ENCODE data around the gene POC1A.

Gene POC1A

GRCh38 chr3:52088445-52089367 lies 65.5 kb downstream of the POC1A start:
- no peaks in the 10 kb centered on the region for H3K36me3 ChIP-seq (ENCODE audit: control insufficient read depth in 5 of 5, insufficient read depth in 5 of 5, low read length in 5 of 5)
- no peaks in the 10 kb centered on the region for H3K9me3 ChIP-seq (ENCODE audit: control insufficient read depth in 5 of 5, low read length in 5 of 5)
- H3K9ac ChIP-seq (ENCODE audit: low read length in 5 of 5) = no peak overlapping the region
- no peaks in the 10 kb centered on the region for H3K27me3 ChIP-seq (ENCODE audit: control insufficient read depth in 5 of 5, insufficient read depth in 4 of 5, low read length in 5 of 5)
- H3K4me1 ChIP-seq (ENCODE audit: control insufficient read depth in 5 of 5, insufficient read depth in 5 of 5, low read length in 5 of 5) = peaks cover 4 to 58% (median 43%) of the 10 kb centered on the region in 5 donors
- H3K27ac ChIP-seq (ENCODE audit: low read depth, low read length) = no peak overlapping the region
- H3K4me3 ChIP-seq (ENCODE audit: low read depth in 1 of 5, low read length in 5 of 5) = no peak overlapping the region

- Histone ChIP-seq H3K4me1 (ENCODE audit: control insufficient read depth in 5 of 5, insufficient read depth in 5 of 5, low read length in 5 of 5) (peaks cover 4 to 58% (median 43%) of the 10 kb centered on the region in 5 donors), H3K36me3 (ENCODE audit: control insufficient read depth in 5 of 5, insufficient read depth in 5 of 5, low read length in 5 of 5) (no peaks in the 10 kb centered on the region), H3K9ac (ENCODE audit: low read length in 5 of 5) (no peak overlapping the region), H3K27me3 (ENCODE audit: control insufficient read depth in 5 of 5, insufficient read depth in 4 of 5, low read length in 5 of 5) (no peaks in the 10 kb centered on the region), H3K4me3 (ENCODE audit: low read depth in 1 of 5, low read length in 5 of 5) (no peak overlapping the region), H3K27ac (ENCODE audit: low read depth, low read length) (no peak overlapping the region), H3K9me3 (ENCODE audit: control insufficient read depth in 5 of 5, low read length in 5 of 5) (no peaks in the 10 kb centered on the region)
Observed at GRCh38 chr3:52087731-52088130, 66.5 kb downstream of the POC1A start.

- H3K27ac ChIP-seq (ENCODE audit: low read depth, low read length) = no peak overlapping the region
- H3K9ac ChIP-seq (ENCODE audit: low read length in 5 of 5) = no peak overlapping the region
- H3K9me3 ChIP-seq (ENCODE audit: control insufficient read depth in 5 of 5, low read length in 5 of 5) = no peaks in the 10 kb centered on the region
- H3K4me3 ChIP-seq (ENCODE audit: low read depth in 1 of 5, low read length in 5 of 5) = no peak overlapping the region
- H3K27me3 ChIP-seq (ENCODE audit: control insufficient read depth in 5 of 5, insufficient read depth in 4 of 5, low read length in 5 of 5) = no peaks in the 10 kb centered on the region
- no peaks in the 10 kb centered on the region for H3K36me3 ChIP-seq (ENCODE audit: control insufficient read depth in 5 of 5, insufficient read depth in 5 of 5, low read length in 5 of 5)
- peaks cover 4 to 58% (median 43%) of the 10 kb centered on the region in 5 donors for H3K4me1 ChIP-seq (ENCODE audit: control insufficient read depth in 5 of 5, insufficient read depth in 5 of 5, low read length in 5 of 5)
Observed at GRCh38 chr3:52086976-52087663, 67.1 kb downstream of the POC1A start.

- H3K36me3 ChIP-seq (ENCODE audit: control insufficient read depth in 5 of 5, insufficient read depth in 5 of 5, low read length in 5 of 5) = no peaks in the 10 kb centered on the region
- no peak overlapping the region for H3K27ac ChIP-seq (ENCODE audit: low read depth, low read length)
- H3K27me3 ChIP-seq (ENCODE audit: control insufficient read depth in 5 of 5, insufficient read depth in 4 of 5, low read length in 5 of 5) = no peaks in the 10 kb centered on the region
- H3K4me3 ChIP-seq (ENCODE audit: low read depth in 1 of 5, low read length in 5 of 5) = no peak overlapping the region
- H3K4me1 ChIP-seq (ENCODE audit: control insufficient read depth in 5 of 5, insufficient read depth in 5 of 5, low read length in 5 of 5) = peaks cover 4 to 52% (median 38%) of the 10 kb centered on the region in 5 donors
- H3K9ac ChIP-seq (ENCODE audit: low read length in 5 of 5) = no peak overlapping the region
- no peaks in the 10 kb centered on the region for H3K9me3 ChIP-seq (ENCODE audit: control insufficient read depth in 5 of 5, low read length in 5 of 5)
Observed at GRCh38 chr3:52086461-52086860, 67.8 kb downstream of the POC1A start.

- Histone ChIP-seq H3K4me1 (ENCODE audit: control insufficient read depth in 5 of 5, insufficient read depth in 5 of 5, low read length in 5 of 5) (peaks cover 4 to 45% (median 31%) of the 10 kb centered on the region in 5 donors), H3K9me3 (ENCODE audit: control insufficient read depth in 5 of 5, low read length in 5 of 5) (no peaks in the 10 kb centered on the region), H3K4me3 (ENCODE audit: low read depth in 1 of 5, low read length in 5 of 5) (no peak overlapping the region), H3K27ac (ENCODE audit: low read depth, low read length) (no peak overlapping the region), H3K27me3 (ENCODE audit: control insufficient read depth in 5 of 5, insufficient read depth in 4 of 5, low read length in 5 of 5) (no peaks in the 10 kb centered on the region), H3K36me3 (ENCODE audit: control insufficient read depth in 5 of 5, insufficient read depth in 5 of 5, low read length in 5 of 5) (no peaks in the 10 kb centered on the region), H3K9ac (ENCODE audit: low read length in 5 of 5) (no peak overlapping the region)
Observed at GRCh38 chr3:52085681-52086282, 68.4 kb downstream of the POC1A start.

- peaks cover 0 to 38% (median 25%) of the 10 kb centered on the region in 5 donors for H3K4me1 ChIP-seq (ENCODE audit: control insufficient read depth in 5 of 5, insufficient read depth in 5 of 5, low read length in 5 of 5)
- H3K36me3 ChIP-seq (ENCODE audit: control insufficient read depth in 5 of 5, insufficient read depth in 5 of 5, low read length in 5 of 5) = no peaks in the 10 kb centered on the region
- H3K9ac ChIP-seq (ENCODE audit: low read length in 5 of 5) = no peak overlapping the region
- H3K4me3 ChIP-seq (ENCODE audit: low read depth in 1 of 5, low read length in 5 of 5) = no peak overlapping the region
- H3K9me3 ChIP-seq (ENCODE audit: control insufficient read depth in 5 of 5, low read length in 5 of 5) = no peaks in the 10 kb centered on the region
- no peaks in the 10 kb centered on the region for H3K27me3 ChIP-seq (ENCODE audit: control insufficient read depth in 5 of 5, insufficient read depth in 4 of 5, low read length in 5 of 5)
- H3K27ac ChIP-seq (ENCODE audit: low read depth, low read length) = no peak overlapping the region
Observed at GRCh38 chr3:52084954-52085680, 69.1 kb downstream of the POC1A start.

GRCh38 chr3:52084216-52084945 lies 69.8 kb downstream of the POC1A start:
- Histone ChIP-seq H3K4me1 (ENCODE audit: control insufficient read depth in 5 of 5, insufficient read depth in 5 of 5, low read length in 5 of 5) (peaks cover 0 to 31% (median 17%) of the 10 kb centered on the region in 5 donors), H3K9ac (ENCODE audit: low read length in 5 of 5) (no peak overlapping the region), H3K27me3 (ENCODE audit: control insufficient read depth in 5 of 5, insufficient read depth in 4 of 5, low read length in 5 of 5) (no peaks in the 10 kb centered on the region), H3K4me3 (ENCODE audit: low read depth in 1 of 5, low read length in 5 of 5) (no peak overlapping the region), H3K27ac (ENCODE audit: low read depth, low read length) (no peak overlapping the region), H3K36me3 (ENCODE audit: control insufficient read depth in 5 of 5, insufficient read depth in 5 of 5, low read length in 5 of 5) (no peaks in the 10 kb centered on the region), H3K9me3 (ENCODE audit: control insufficient read depth in 5 of 5, low read length in 5 of 5) (no peaks in the 10 kb centered on the region)

- Histone ChIP-seq H3K4me1 (ENCODE audit: control insufficient read depth in 5 of 5, insufficient read depth in 5 of 5, low read length in 5 of 5) (peaks cover 0 to 24% (median 12%) of the 10 kb centered on the region in 5 donors), H3K27ac (ENCODE audit: low read depth, low read length) (no peak overlapping the region), H3K4me3 (ENCODE audit: low read depth in 1 of 5, low read length in 5 of 5) (no peak overlapping the region)
Observed at GRCh38 chr3:52083556-52084087, 70.6 kb downstream of the POC1A start.

GRCh38 chr3:52082951-52083350 lies 71.3 kb downstream of the POC1A start:
- no peaks in the 10 kb centered on the region for H3K27me3 ChIP-seq (ENCODE audit: control insufficient read depth in 5 of 5, insufficient read depth in 4 of 5, low read length in 5 of 5)
- H3K36me3 ChIP-seq (ENCODE audit: control insufficient read depth in 5 of 5, insufficient read depth in 5 of 5, low read length in 5 of 5) = no peaks in the 10 kb centered on the region
- peaks cover 0 to 17% (median 12%) of the 10 kb centered on the region in 5 donors for H3K4me1 ChIP-seq (ENCODE audit: control insufficient read depth in 5 of 5, insufficient read depth in 5 of 5, low read length in 5 of 5)
- no peak overlapping the region for H3K4me3 ChIP-seq (ENCODE audit: low read depth in 1 of 5, low read length in 5 of 5)
- no peak overlapping the region for H3K27ac ChIP-seq (ENCODE audit: low read depth, low read length)
- H3K9me3 ChIP-seq (ENCODE audit: control insufficient read depth in 5 of 5, low read length in 5 of 5) = no peaks in the 10 kb centered on the region
- H3K9ac ChIP-seq (ENCODE audit: low read length in 5 of 5) = no peak overlapping the region

More at GRCh38 chr3:52083556-52084087, 70.6 kb downstream of the POC1A start:
- Histone ChIP-seq H3K36me3 (ENCODE audit: control insufficient read depth in 5 of 5, insufficient read depth in 5 of 5, low read length in 5 of 5) (no peaks in the 10 kb centered on the region), H3K9ac (ENCODE audit: low read length in 5 of 5) (no peak overlapping the region), H3K27me3 (ENCODE audit: control insufficient read depth in 5 of 5, insufficient read depth in 4 of 5, low read length in 5 of 5) (no peaks in the 10 kb centered on the region), H3K9me3 (ENCODE audit: control insufficient read depth in 5 of 5, low read length in 5 of 5) (no peaks in the 10 kb centered on the region)

Data from subcutaneous abdominal adipose tissue (tissue), 5 donors.